HepG2 (cell line): ENCODE measurements around the gene MED12L. TPM values are rescaled to one million over a fixed set of nuclear protein-coding genes. Genes with fewer than 3 reads are reported as not detected.
A peak's percentile ranks its signal among the peaks of the same experiment; 100 is the strongest.

Experiments used
- CHCHD3 ChIP-seq: sonication (generic); formaldehyde crosslinking; IDR thresholded peaks from 2 replicates; pipeline ENCODE4 v1.8.0; 2022; ENCODE audit warnings: mild to moderate bottlenecking, missing genetic modification reagents, moderate library complexity
- MAF1 ChIP-seq: sonication (generic); formaldehyde crosslinking; IDR thresholded peaks from 2 replicates; pipeline ENCODE4 v1.5.0; 2020; ENCODE audit warnings: missing genetic modification reagents, borderline replicate concordance
- MTA1 ChIP-seq: sonication (generic); formaldehyde crosslinking; IDR thresholded peaks from 2 replicates; pipeline ENCODE4 v1.4.0; 2020; ENCODE audit warnings: missing genetic modification reagents, mild to moderate bottlenecking, borderline replicate concordance
- NFE2L2 ChIP-seq: fragments of 150-350 bp; IDR thresholded peaks from 2 replicates; pipeline ENCODE4 v1.6.1; 2014; ENCODE audit warnings: low read length
- NFIB ChIP-seq: sonication (generic); formaldehyde crosslinking; IDR thresholded peaks from 2 replicates; pipeline ENCODE4 v1.9.0; 2021; ENCODE audit warnings: missing genetic modification reagents, mild to moderate bottlenecking, borderline replicate concordance
- NR2F2 ChIP-seq: IDR thresholded peaks from 2 replicates; pipeline ENCODE4 v1.6.1; 2012; ENCODE audit warnings: low read depth, inconsistent platforms, borderline replicate concordance
- PCBP2 ChIP-seq: fragments of 200-400 bp; formaldehyde crosslinking; optimal IDR thresholded peaks from 2 replicates; pipeline ENCODE3; 2018; ENCODE audit warnings: low read length, low read depth; ENCODE audit not compliant: poor library complexity, severe bottlenecking
- RXRB ChIP-seq: IDR thresholded peaks from 2 replicates; pipeline ENCODE4 v1.6.1; 2016; ENCODE audit warnings: borderline replicate concordance, missing genetic modification reagents, missing compliant biosample characterization
- SMC3 ChIP-seq: IDR thresholded peaks from 2 replicates; pipeline ENCODE4 v1.6.1; 2011; ENCODE audit warnings: low read length, improper control_type of control experiment
- SRF ChIP-seq: IDR thresholded peaks from 2 replicates; pipeline ENCODE4 v1.6.1; 2011; ENCODE audit warnings: mild to moderate bottlenecking, low read depth, low read length, moderate library complexity
- STAG1 ChIP-seq: sonication (generic); formaldehyde crosslinking; IDR thresholded peaks from 2 replicates; pipeline ENCODE4 v1.4.0; 2020; ENCODE audit warnings: missing genetic modification reagents
- ZBTB42 ChIP-seq: sonication (generic); formaldehyde crosslinking; IDR thresholded peaks from 2 replicates; pipeline ENCODE4 v1.5.0; 2020; ENCODE audit warnings: mild to moderate bottlenecking, missing genetic modification reagents
- ZNF431 ChIP-seq: sonication (generic); formaldehyde crosslinking; IDR thresholded peaks from 2 replicates; pipeline ENCODE4 v1.9.0; 2022; ENCODE audit warnings: missing genetic modification reagents, low read depth, mild to moderate bottlenecking, borderline replicate concordance
- ZNF589 ChIP-seq: sonication (generic); formaldehyde crosslinking; conservative IDR thresholded peaks from 2 replicates; pipeline ENCODE4 v1.8.0; 2022; ENCODE audit warnings: mild to moderate bottlenecking, moderate library complexity, missing genetic modification reagents
- polyA plus RNA-seq, 8 experiments: library from polyadenylated mRNA; depleted of rRNA in 3 of 8; stranded (reverse) in 7 of 8; unstranded in 1 of 8; fragments of >200 nt; fragmentation: Illumina TruSeq in 4 of 8; extraction: Trizol in 4 of 8; gene quantifications; 2 replicates each; pipeline versions ENCODE4 v1.2.1 to v1.2.3, GENCODE V29; 2011 to 2016; ENCODE audit warnings: low read depth in 4 of 8, missing spikeins in 1 of 8, mixed read lengths in 1 of 8; ENCODE audit not compliant: insufficient read depth in 1 of 8
- total RNA-seq, 5 experiments: library from RNA; depleted of rRNA; stranded (reverse); fragments of >200 nt; fragmentation: Illumina TruSeq; extraction: Trizol; gene quantifications; 2 replicates each; pipeline ENCODE4 v1.2.3, GENCODE V29; 2016; ENCODE audit warnings: low read depth in 1 of 5
- TF ChIP-seq, protein P1 (sequence below): sonication (generic); formaldehyde crosslinking; IDR thresholded peaks from 2 replicates; pipeline ENCODE4 v1.5.1; 2020; ENCODE audit warnings: mild to moderate bottlenecking, missing genetic modification reagents, moderate library complexity
- TF ChIP-seq, protein P2 (sequence below): sonication (generic); formaldehyde crosslinking; IDR thresholded peaks from 2 replicates; pipeline ENCODE4 v1.5.0; 2020; ENCODE audit warnings: mild to moderate bottlenecking, missing genetic modification reagents, moderate library complexity
- TF ChIP-seq, protein P3 (sequence below): sonication (generic); formaldehyde crosslinking; IDR thresholded peaks from 2 replicates; pipeline ENCODE4 v1.4.0; 2020; ENCODE audit warnings: missing genetic modification reagents, mild to moderate bottlenecking, borderline replicate concordance

MED12L gene
- total and polyA plus RNA-seq, 2 of the 13 experiments (the other 11 are each of a cell fraction or from before 2014, with no cell fraction given), result 0.07 to 0.64 TPM

DNA sequence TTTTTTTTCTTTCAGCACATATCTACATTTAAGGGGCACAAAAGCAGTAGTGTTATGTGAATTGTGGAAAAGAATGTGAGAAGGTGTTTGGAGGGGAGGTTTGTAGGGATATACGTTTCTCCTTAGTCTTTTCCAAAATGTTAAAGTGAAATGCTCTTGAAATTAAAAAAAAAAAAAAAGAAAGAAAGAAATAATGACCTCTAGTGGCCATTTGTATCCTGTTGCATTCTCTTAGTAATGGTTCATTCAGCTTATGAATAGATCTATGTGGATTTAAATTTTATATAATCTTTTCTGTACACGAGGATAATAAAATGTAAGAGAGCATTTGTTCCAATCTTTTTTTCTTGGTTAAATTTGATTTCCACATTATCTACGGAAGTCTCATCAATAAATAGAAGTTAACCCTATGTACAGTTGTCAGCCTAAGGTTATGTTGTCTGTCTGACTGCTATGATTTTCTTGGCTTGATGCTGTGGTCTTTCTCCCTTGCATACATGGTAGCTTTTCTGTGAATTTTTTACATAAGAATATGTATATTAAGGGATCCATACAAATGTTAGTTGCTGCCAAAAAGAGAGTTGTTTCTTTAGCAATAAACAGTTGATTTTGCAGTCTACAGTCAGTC, 242.2 kb downstream of the MED12L start (continued):
- TF ChIP-seq, protein P1, sequence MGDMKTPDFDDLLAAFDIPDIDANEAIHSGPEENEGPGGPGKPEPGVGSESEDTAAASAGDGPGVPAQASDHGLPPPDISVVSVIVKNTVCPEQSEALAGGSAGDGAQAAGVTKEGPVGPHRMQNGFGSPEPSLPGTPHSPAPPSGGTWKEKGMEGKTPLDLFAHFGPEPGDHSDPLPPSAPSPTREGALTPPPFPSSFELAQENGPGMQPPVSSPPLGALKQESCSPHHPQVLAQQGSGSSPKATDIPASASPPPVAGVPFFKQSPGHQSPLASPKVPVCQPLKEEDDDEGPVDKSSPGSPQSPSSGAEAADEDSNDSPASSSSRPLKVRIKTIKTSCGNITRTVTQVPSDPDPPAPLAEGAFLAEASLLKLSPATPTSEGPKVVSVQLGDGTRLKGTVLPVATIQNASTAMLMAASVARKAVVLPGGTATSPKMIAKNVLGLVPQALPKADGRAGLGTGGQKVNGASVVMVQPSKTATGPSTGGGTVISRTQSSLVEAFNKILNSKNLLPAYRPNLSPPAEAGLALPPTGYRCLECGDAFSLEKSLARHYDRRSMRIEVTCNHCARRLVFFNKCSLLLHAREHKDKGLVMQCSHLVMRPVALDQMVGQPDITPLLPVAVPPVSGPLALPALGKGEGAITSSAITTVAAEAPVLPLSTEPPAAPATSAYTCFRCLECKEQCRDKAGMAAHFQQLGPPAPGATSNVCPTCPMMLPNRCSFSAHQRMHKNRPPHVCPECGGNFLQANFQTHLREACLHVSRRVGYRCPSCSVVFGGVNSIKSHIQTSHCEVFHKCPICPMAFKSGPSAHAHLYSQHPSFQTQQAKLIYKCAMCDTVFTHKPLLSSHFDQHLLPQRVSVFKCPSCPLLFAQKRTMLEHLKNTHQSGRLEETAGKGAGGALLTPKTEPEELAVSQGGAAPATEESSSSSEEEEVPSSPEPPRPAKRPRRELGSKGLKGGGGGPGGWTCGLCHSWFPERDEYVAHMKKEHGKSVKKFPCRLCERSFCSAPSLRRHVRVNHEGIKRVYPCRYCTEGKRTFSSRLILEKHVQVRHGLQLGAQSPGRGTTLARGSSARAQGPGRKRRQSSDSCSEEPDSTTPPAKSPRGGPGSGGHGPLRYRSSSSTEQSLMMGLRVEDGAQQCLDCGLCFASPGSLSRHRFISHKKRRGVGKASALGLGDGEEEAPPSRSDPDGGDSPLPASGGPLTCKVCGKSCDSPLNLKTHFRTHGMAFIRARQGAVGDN (CRISPR knock-in tag), result no peak
- TF ChIP-seq MAF1 (CRISPR knock-in tag) (no peak), MTA1 (CRISPR knock-in tag) (no peak), NR2F2 (no peak), STAG1 (CRISPR knock-in tag) (peak; percentile 9; the same call in 1 of the 2 replicates), SMC3 (peak; percentile 15; the same call in 1 of the 2 replicates), NFE2L2 (no peak), ZBTB42 (CRISPR knock-in tag) (no peak), NFIB (CRISPR knock-in tag) (no peak), PCBP2 (no peak), RXRB (CRISPR knock-in tag) (no peak), SRF (no peak), CHCHD3 (CRISPR knock-in tag) (no peak), ZNF589 (CRISPR knock-in tag) (no peak), ZNF431 (CRISPR knock-in tag) (no peak)
- TF ChIP-seq, protein P2, sequence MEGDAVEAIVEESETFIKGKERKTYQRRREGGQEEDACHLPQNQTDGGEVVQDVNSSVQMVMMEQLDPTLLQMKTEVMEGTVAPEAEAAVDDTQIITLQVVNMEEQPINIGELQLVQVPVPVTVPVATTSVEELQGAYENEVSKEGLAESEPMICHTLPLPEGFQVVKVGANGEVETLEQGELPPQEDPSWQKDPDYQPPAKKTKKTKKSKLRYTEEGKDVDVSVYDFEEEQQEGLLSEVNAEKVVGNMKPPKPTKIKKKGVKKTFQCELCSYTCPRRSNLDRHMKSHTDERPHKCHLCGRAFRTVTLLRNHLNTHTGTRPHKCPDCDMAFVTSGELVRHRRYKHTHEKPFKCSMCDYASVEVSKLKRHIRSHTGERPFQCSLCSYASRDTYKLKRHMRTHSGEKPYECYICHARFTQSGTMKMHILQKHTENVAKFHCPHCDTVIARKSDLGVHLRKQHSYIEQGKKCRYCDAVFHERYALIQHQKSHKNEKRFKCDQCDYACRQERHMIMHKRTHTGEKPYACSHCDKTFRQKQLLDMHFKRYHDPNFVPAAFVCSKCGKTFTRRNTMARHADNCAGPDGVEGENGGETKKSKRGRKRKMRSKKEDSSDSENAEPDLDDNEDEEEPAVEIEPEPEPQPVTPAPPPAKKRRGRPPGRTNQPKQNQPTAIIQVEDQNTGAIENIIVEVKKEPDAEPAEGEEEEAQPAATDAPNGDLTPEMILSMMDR (CRISPR knock-in tag), result 0 out of 2 replicates have a peak, but pooled peaks have one; percentile 19
- TF ChIP-seq, protein P3, sequence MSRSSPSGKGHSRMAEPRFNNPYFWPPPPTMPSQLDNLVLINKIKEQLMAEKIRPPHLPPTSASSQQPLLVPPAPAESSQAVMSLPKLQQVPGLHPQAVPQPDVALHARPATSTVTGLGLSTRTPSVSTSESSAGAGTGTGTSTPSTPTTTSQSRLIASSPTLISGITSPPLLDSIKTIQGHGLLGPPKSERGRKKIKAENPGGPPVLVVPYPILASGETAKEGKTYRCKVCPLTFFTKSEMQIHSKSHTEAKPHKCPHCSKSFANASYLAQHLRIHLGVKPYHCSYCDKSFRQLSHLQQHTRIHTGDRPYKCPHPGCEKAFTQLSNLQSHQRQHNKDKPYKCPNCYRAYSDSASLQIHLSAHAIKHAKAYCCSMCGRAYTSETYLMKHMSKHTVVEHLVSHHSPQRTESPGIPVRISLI (CRISPR knock-in tag), result peak; percentile 48; the same call in 1 of the 2 replicates
